ENCODE measurements around the gene C16orf87. TPM values are rescaled to one million over a fixed set of nuclear protein-coding genes. Genes with fewer than 3 reads are reported as not detected.

C16orf87 gene
- total RNA-seq, 1 donor from 2014 or later: 17.7 TPM

DNA sequence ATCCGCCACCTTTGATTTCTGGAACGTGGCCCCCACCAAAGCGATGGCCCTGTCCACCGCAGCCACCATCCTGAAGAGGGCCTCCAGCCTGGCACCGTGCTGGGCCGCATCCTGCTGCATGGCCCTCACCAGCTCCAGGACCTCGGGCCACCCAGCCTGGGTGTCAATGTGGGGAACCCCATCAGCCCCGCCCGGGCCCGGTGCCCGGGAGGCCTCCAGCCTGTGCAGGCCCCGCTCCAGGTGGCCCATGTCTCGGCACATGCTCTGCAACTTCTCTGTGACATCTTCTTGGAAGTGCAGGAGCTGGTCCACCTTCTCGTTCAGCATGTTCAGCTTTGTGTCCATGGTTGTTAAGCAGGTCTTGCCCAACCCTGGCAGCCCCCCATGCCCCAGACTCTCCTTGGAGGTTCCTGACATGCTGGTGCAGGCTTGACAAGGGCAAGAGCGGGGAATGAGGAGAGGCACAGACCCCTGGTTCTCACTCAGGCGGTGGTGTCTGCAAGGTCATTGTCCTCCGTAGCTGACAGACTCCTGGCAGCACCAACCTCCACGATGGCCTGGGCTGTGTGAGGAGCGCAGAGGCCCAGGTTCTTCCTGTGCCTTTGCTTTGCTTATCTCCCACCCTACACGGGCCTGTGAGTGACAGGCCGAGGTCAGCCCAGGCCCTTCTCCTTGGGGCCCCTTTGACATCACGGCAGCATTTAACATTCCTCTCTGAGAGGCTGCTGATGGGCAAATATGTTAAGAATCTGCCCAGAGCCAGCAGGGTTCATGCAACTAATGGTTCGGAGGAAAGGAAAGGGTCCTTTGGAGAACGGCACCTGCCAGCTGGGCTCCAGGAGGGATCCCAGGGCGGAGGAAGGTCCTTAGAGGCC, 83.0 kb downstream of the C16orf87 start, which contains the start of gene MYLK3:
Gene MYLK3, minus strand, starts transcription at position 568 of the 875 bp plus-strand sequence. Its CDS starts 151 bp downstream, at position 417.
- H3K9me3 Mint-ChIP-seq (ENCODE audit: low read depth): no peaks in the 10 kb centered on the region
- no peaks in the 10 kb centered on the region for H3K27me3 Mint-ChIP-seq (ENCODE audit: low read depth)
- no peak within 1 kb of the TSS for H3K4me3 Mint-ChIP-seq (ENCODE audit: unreplicated experiment)
- H3K36me3 Mint-ChIP-seq (ENCODE audit: low read depth): no peaks in the 10 kb centered on the region
- peaks cover 20% of the 10 kb centered on the region for H3K4me1 Mint-ChIP-seq (ENCODE audit: low read depth)
- no peak for DNase-seq (ENCODE audit: low spot score)
- no peak within 1 kb of the TSS for H3K27ac Mint-ChIP-seq (ENCODE audit: unreplicated experiment)
- TF ChIP-seq, protein P1, sequence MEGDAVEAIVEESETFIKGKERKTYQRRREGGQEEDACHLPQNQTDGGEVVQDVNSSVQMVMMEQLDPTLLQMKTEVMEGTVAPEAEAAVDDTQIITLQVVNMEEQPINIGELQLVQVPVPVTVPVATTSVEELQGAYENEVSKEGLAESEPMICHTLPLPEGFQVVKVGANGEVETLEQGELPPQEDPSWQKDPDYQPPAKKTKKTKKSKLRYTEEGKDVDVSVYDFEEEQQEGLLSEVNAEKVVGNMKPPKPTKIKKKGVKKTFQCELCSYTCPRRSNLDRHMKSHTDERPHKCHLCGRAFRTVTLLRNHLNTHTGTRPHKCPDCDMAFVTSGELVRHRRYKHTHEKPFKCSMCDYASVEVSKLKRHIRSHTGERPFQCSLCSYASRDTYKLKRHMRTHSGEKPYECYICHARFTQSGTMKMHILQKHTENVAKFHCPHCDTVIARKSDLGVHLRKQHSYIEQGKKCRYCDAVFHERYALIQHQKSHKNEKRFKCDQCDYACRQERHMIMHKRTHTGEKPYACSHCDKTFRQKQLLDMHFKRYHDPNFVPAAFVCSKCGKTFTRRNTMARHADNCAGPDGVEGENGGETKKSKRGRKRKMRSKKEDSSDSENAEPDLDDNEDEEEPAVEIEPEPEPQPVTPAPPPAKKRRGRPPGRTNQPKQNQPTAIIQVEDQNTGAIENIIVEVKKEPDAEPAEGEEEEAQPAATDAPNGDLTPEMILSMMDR (IDR thresholded peaks at IDR 0.05): no peak

DNA sequence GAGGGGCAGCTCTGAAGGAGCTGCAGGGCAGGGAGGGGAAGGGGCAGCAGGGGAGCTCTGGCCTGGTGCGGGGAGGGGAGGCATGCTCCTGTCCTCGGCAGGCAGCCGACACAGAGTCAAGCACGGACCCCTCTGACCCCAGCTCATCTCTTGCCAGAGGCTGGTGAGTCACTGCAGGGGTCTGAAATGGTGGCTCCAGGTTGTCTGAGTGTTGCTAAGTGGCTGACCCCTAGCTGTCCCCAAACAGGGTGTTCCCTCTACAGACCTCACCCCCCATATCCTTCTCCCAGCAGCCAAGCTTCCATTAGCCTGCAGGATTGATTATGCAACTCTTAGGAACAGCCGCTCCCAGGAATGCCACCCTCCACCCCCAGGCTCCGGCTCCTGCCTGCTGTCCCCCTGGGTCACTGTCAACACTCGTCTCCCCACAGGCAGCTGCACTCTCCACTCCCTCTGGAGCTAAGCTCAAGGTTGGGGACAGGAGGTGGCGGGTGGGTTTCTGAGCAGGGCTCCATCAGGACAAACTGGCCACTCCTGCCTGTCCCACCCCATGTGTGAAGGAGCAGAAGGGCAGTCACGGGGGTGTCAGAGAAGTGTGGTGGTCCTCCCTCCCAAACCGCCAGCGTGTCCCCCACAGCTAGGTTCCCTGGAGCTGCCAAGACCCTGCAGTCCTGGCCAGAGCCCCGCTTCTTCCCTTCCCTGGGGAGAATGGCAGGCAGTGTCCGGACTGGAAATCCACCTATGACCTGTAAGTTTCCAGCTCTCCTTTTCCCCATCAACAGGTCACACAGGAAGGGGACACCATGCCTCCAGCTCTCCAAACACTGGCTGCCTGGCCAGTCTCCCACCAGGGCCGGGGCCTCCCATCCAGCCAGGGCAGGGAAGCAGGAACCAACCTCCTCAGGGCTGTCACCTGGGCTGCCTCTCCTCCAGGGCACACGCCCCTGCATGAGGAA, 83.9 kb downstream of the C16orf87 start:
- H3K36me3 Mint-ChIP-seq (ENCODE audit: low read depth): no peaks in the 10 kb centered on the region
- peaks cover 20% of the 10 kb centered on the region for H3K4me1 Mint-ChIP-seq (ENCODE audit: low read depth)
- no peak overlapping the region for H3K4me3 Mint-ChIP-seq (ENCODE audit: unreplicated experiment)
- no peaks in the 10 kb centered on the region for H3K27me3 Mint-ChIP-seq (ENCODE audit: low read depth)
- no peaks in the 10 kb centered on the region for H3K9me3 Mint-ChIP-seq (ENCODE audit: low read depth)
- no peak for DNase-seq (ENCODE audit: low spot score)
- H3K27ac Mint-ChIP-seq (ENCODE audit: unreplicated experiment): no peak overlapping the region
- TF ChIP-seq, protein P1 (IDR thresholded peaks at IDR 0.05): no peak

Other genes starting within 250 kb of the C16orf87 start
- gene SHCBP1, start 209.8 kb downstream of the C16orf87 start, total RNA-seq: 6.4 to 10.3 TPM (median 6.9 TPM) in 3 replicates
- 105 to 115 TPM (median 112 TPM) in 3 replicates for gene VPS35, start 142.0 kb downstream of the C16orf87 start, total RNA-seq
- 6.3 to 12.4 TPM (median 6.7 TPM) in 3 replicates for gene ORC6, start 141.5 kb downstream of the C16orf87 start, total RNA-seq
- gene MYLK3, start 82.8 kb downstream of the C16orf87 start, total RNA-seq: 0.05 to 0.65 TPM (median 0.32 TPM) in 3 replicates
- gene GPT2, start 53.2 kb upstream of the C16orf87 start, total RNA-seq: 35.1 to 67.1 TPM (median 59.6 TPM) in 3 replicates
- gene DNAJA2, start 142.5 kb upstream of the C16orf87 start, total RNA-seq: 43.1 to 54.4 TPM (median 44.6 TPM) in 3 replicates